Aorta (tissue), 5 donors: ENCODE data around the gene NCLN. TPM values are rescaled to one million over a fixed set of nuclear protein-coding genes. Genes with fewer than 3 reads are reported as not detected.
A peak's percentile ranks its signal among the peaks of the same experiment; 100 is the strongest.
"Not testable (repeated sequence)": the region's sequence is repeated elsewhere in the genome, so short reads cannot be mapped to it uniquely, and the experiment has no call there.

Experiments used
- ATAC-seq: fragments of 200-7000 bp; cut with Tn5 transposase; one replicate; pipeline ENCODE4 v1.9.1; 2022; ENCODE audit warnings: moderate library complexity; ENCODE audit not compliant: low FRiP score
- DNase-seq, 2 donors: peaks; one replicate each; pipeline ENCODE4 v3.0.0-alpha.2; 2020
- H3K27ac ChIP-seq, 2 donors: one replicate each; pipeline ENCODE4 v1.5.1; 2013; ENCODE audit warnings: low read length in 2 of 2, mild to moderate bottlenecking in 2 of 2, moderate library complexity in 2 of 2, control low read depth in 1 of 2, inconsistent platforms in 1 of 2, low read depth in 1 of 2
- H3K27me3 ChIP-seq, 2 donors: one replicate each; pipeline ENCODE4 v1.6.1; 2013; ENCODE audit warnings: control low read depth in 1 of 2, low read length in 1 of 2, mild to moderate bottlenecking in 1 of 2, moderate library complexity in 1 of 2; ENCODE audit not compliant: insufficient read depth in 2 of 2, control insufficient read depth in 1 of 2
- H3K36me3 ChIP-seq, 2 donors: one replicate each; pipeline ENCODE4 v1.6.1; 2013; ENCODE audit warnings: control low read depth in 1 of 2, low read length in 1 of 2, mild to moderate bottlenecking in 1 of 2; ENCODE audit not compliant: insufficient read depth in 2 of 2, control insufficient read depth in 1 of 2
- H3K4me1 ChIP-seq, 2 donors: one replicate each; pipeline ENCODE4 v1.6.1; 2013; ENCODE audit warnings: low read length in 2 of 2, control low read depth in 1 of 2, mild to moderate bottlenecking in 1 of 2, moderate library complexity in 1 of 2; ENCODE audit not compliant: insufficient read depth in 2 of 2, control insufficient read depth in 1 of 2
- H3K4me3 ChIP-seq, 2 donors: one replicate each; pipeline ENCODE4 v1.5.1; 2013; ENCODE audit warnings: low read length in 2 of 2, control low read depth in 1 of 2, mild to moderate bottlenecking in 1 of 2
- H3K9me3 ChIP-seq: one replicate; pipeline ENCODE4 v1.6.1; 2013; ENCODE audit warnings: mild to moderate bottlenecking, low read length; ENCODE audit not compliant: control insufficient read depth
- WGBS, 2 donors: extraction: QIAGEN DNeasy Blood & Tissue Kit; methylation state at CpG; one replicate each; pipeline ENCODE4 v1.1.7; 2013; 5-methylcytosine and 5-hydroxymethylcytosine counted together
- intact Hi-C, 2 donors: fragments of 100-400 bp; cut with DNase I; formaldehyde crosslinking; loops; one replicate each; pipeline versions ENCODE4 v1.14.2 to v1.15.0; 2022
- polyA plus RNA-seq, 2 donors: library from polyadenylated mRNA; stranded (reverse); fragments of 200-250 nt; gene quantifications; one replicate each; pipeline ENCODE4 v1.2.3, GENCODE V29; 2013
- total RNA-seq, 2 donors: library from RNA; stranded (reverse); fragmentation: NEBNext Ultra II Directional; extraction: Animal tissue kit (Norgen Biotek cat#: 25700); gene quantifications; one replicate each; pipeline ENCODE4 v1.2.1, GENCODE V29; 2021
- donor health status: healthy with polysubstance abuse.
- donor health status: Bipolar disorder and iron deficiency.
- donor health status: DM: no; HTN: no; CAD: no.
- donor health status: DM: no; HTN: no; CAD: no.
- donor health status: DM: yes; HTN: yes; CAD: no.

NCLN gene
- total and polyA plus RNA-seq, 4 donors, result 14.7 to 47.0 (median 27.8) TPM

- no peaks in the 10 kb centered on the region for H3K9me3 ChIP-seq
- DNase-seq (no peak), ATAC-seq (no peak)
- no peak overlapping the region for H3K4me3 ChIP-seq
- peaks cover 0 to 8% of the 10 kb centered on the region in 2 donors for H3K36me3 ChIP-seq
- WGBS, 2 donors, result 95 to 96% methylated on average over 23 to 39 of the region's 39 CpGs
- H3K27me3 ChIP-seq, result no peaks in the 10 kb centered on the region
- H3K4me1 ChIP-seq, result no peaks in the 10 kb centered on the region
- intact Hi-C loops, result no loop called here
- no peak overlapping the region for H3K27ac ChIP-seq
Observed at GRCh38 chr19:3201072-3201700, 15.5 kb downstream of the NCLN start.

GRCh38 chr19:3201911-3202310, 16.2 kb downstream of the NCLN start:
- DNase-seq (no peak), ATAC-seq (no peak)
- peaks cover 0 to 6% of the 10 kb centered on the region in 2 donors for H3K36me3 ChIP-seq
- H3K27me3 ChIP-seq, result no peaks in the 10 kb centered on the region
- WGBS, 2 donors, result 93 to 95% methylated on average over 14 of the region's 14 CpGs
- intact Hi-C loops, result no loop called here
- no peaks in the 10 kb centered on the region for H3K9me3 ChIP-seq
- H3K4me1 ChIP-seq, result no peaks in the 10 kb centered on the region
- no peak overlapping the region for H3K4me3 ChIP-seq
- H3K27ac ChIP-seq, result no peak overlapping the region

GRCh38 chr19:3202346-3202745, 16.6 kb downstream of the NCLN start:
- no peaks in the 10 kb centered on the region for H3K9me3 ChIP-seq
- H3K27ac ChIP-seq, result no peak overlapping the region
- WGBS, 2 donors, result 88 to 91% methylated on average over 12 of the region's 12 CpGs
- no peaks in the 10 kb centered on the region for H3K4me1 ChIP-seq
- peaks cover 0 to 6% of the 10 kb centered on the region in 2 donors for H3K36me3 ChIP-seq
- intact Hi-C loops, result no loop called here
- DNase-seq (no peak), ATAC-seq (no peak)
- no peaks in the 10 kb centered on the region for H3K27me3 ChIP-seq
- no peak overlapping the region for H3K4me3 ChIP-seq

GRCh38 chr19:3202895-3203294, 17.2 kb downstream of the NCLN start:
- WGBS, 2 donors, result 91 to 94% methylated on average over 7 of the region's 7 CpGs
- ATAC-seq, H3K4me3 ChIP-seq, H3K36me3 ChIP-seq, H3K9me3 ChIP-seq, H3K27ac ChIP-seq, H3K4me1 ChIP-seq, intact Hi-C loops, DNase-seq, H3K27me3 ChIP-seq: not testable (repeated sequence)

- WGBS, 2 donors, result 95 to 98% methylated on average over 41 to 43 of the region's 43 CpGs
- intact Hi-C loops, result no loop called here
Observed at GRCh38 chr19:3203805-3204645, 18.3 kb downstream of the NCLN start.

GRCh38 chr19:3204646-3205275, 19.0 kb downstream of the NCLN start:
- H3K4me1 ChIP-seq, result no peaks in the 10 kb centered on the region
- ATAC-seq (no peak), DNase-seq (no peak)
- WGBS, 2 donors, result 94% methylated on average over 35 of the region's 35 CpGs
- H3K36me3 ChIP-seq, result peaks cover 0 to 6% of the 10 kb centered on the region in 2 donors
- H3K27me3 ChIP-seq, result no peaks in the 10 kb centered on the region
- no peak overlapping the region for H3K27ac ChIP-seq
- H3K4me3 ChIP-seq, result no peak overlapping the region
- intact Hi-C loops, result no loop called here
- no peaks in the 10 kb centered on the region for H3K9me3 ChIP-seq

More at GRCh38 chr19:3203805-3204645, 18.3 kb downstream of the NCLN start:
- H3K27ac ChIP-seq, result no peak overlapping the region
- no peak for ATAC-seq
- no peak overlapping the region for H3K4me3 ChIP-seq
- no peaks in the 10 kb centered on the region for H3K9me3 ChIP-seq
- no peak for DNase-seq
- H3K27me3 ChIP-seq, result no peaks in the 10 kb centered on the region
- H3K36me3 ChIP-seq, result peaks cover 0 to 6% of the 10 kb centered on the region in 2 donors
- H3K4me1 ChIP-seq, result no peaks in the 10 kb centered on the region

GRCh38 chr19:3206216-3206953, 20.7 kb downstream of the NCLN start:
- peaks cover 0 to 6% of the 10 kb centered on the region in 2 donors for H3K36me3 ChIP-seq
- H3K4me3 ChIP-seq, result no peak overlapping the region
- H3K27me3 ChIP-seq, result no peaks in the 10 kb centered on the region
- H3K4me1 ChIP-seq, result no peaks in the 10 kb centered on the region
- H3K27ac ChIP-seq, result no peak overlapping the region
- ATAC-seq (no peak), DNase-seq (no peak)
- intact Hi-C loops, result no loop called here
- no peaks in the 10 kb centered on the region for H3K9me3 ChIP-seq
- WGBS, 2 donors, result 93 to 94% methylated on average over 28 of the region's 28 CpGs

- ATAC-seq (no peak), DNase-seq (peak in 1 of 2 donors; percentile 75)
- Histone ChIP-seq H3K27ac (no peak overlapping the region), H3K9me3 (no peaks in the 10 kb centered on the region), H3K4me1 (no peaks in the 10 kb centered on the region), H3K4me3 (no peak overlapping the region), H3K36me3 (peaks cover 0 to 6% of the 10 kb centered on the region in 2 donors), H3K27me3 (no peaks in the 10 kb centered on the region)
- intact Hi-C loops, result no loop called here
- WGBS, 2 donors, result 86 to 90% methylated on average over 43 of the region's 43 CpGs
Observed at GRCh38 chr19:3207461-3208242, 21.9 kb downstream of the NCLN start.
